Chondrocyte (in vitro differentiated cells): Measurements from ENCODE around the gene GLB1L2. TPM values are rescaled to one million over a fixed set of nuclear protein-coding genes. Genes with fewer than 3 reads are reported as not detected.

Experiments
- DNase-seq: peaks from one replicate; pipeline ENCODE4 v3.0.0; 2021; ENCODE audit warnings: mixed read lengths, low spot score
- H3K27ac Mint-ChIP-seq: one replicate; pipeline ENCODE4 v1.8.0; 2021; ENCODE audit warnings: mild to moderate bottlenecking, moderate library complexity, mixed read lengths; ENCODE audit not compliant: unreplicated experiment
- H3K27me3 Mint-ChIP-seq: 2 replicates; pipeline ENCODE4 v1.8.0; 2021; ENCODE audit warnings: low read depth, mixed read lengths
- H3K36me3 Mint-ChIP-seq: 2 replicates; pipeline ENCODE4 v1.8.0; 2021; ENCODE audit warnings: low read depth, mixed read lengths
- H3K4me1 Mint-ChIP-seq: 2 replicates; pipeline ENCODE4 v1.8.0; 2021; ENCODE audit warnings: low read depth, mild to moderate bottlenecking, mixed read lengths
- H3K4me3 Mint-ChIP-seq: one replicate; pipeline ENCODE4 v1.8.0; 2021; ENCODE audit warnings: mild to moderate bottlenecking, moderate library complexity, mixed read lengths; ENCODE audit not compliant: unreplicated experiment
- H3K9me3 Mint-ChIP-seq: 2 replicates; pipeline ENCODE4 v1.8.0; 2021; ENCODE audit warnings: low read depth, mixed read lengths
- CTCF ChIP-seq: fragments of 200-600 bp; sonication (generic); IDR thresholded peaks from 2 replicates; pipeline ENCODE4 v1.5.0; 2021; ENCODE audit warnings: antibody characterized with exemption, mild to moderate bottlenecking, moderate library complexity
- total RNA-seq: library from RNA; stranded (reverse); gene quantifications from 3 replicates; pipeline ENCODE4 v1.2.1, GENCODE V29; 2021

The GLB1L2 gene
- total RNA-seq, 1 donor from 2014 or later: 0.35 TPM

- H3K27me3 Mint-ChIP-seq: peaks cover 7% of the 10 kb centered on the region
- no peak overlapping the region for H3K4me3 Mint-ChIP-seq
These were observed 52.6 kb downstream of the GLB1L2 start for GRCh38 chr11:134384406-134384805.

GRCh38 chr11:134385171-134385570 is 53.4 kb downstream of the GLB1L2 start:
- H3K9me3 Mint-ChIP-seq: no peaks in the 10 kb centered on the region
- H3K27ac Mint-ChIP-seq: no peak overlapping the region
- peaks cover 7% of the 10 kb centered on the region for H3K27me3 Mint-ChIP-seq
- DNase-seq: no peak
- no peak overlapping the region for H3K4me3 Mint-ChIP-seq
- TF ChIP-seq CTCF: no peak
- H3K4me1 Mint-ChIP-seq: no peaks in the 10 kb centered on the region
- H3K36me3 Mint-ChIP-seq: no peaks in the 10 kb centered on the region

More at GRCh38 chr11:134384406-134384805, 52.6 kb downstream of the GLB1L2 start:
- Mint-ChIP-seq H3K36me3 (no peaks in the 10 kb centered on the region), H3K27ac (no peak overlapping the region), H3K9me3 (no peaks in the 10 kb centered on the region), H3K4me1 (no peaks in the 10 kb centered on the region)
- TF ChIP-seq CTCF: no peak
- DNase-seq: no peak

- no peaks in the 10 kb centered on the region for H3K9me3 Mint-ChIP-seq
- TF ChIP-seq CTCF: no peak
- peaks cover 7% of the 10 kb centered on the region for H3K27me3 Mint-ChIP-seq
- no peaks in the 10 kb centered on the region for H3K4me1 Mint-ChIP-seq
- H3K27ac Mint-ChIP-seq: no peak overlapping the region
- no peak for DNase-seq
- H3K4me3 Mint-ChIP-seq: no peak overlapping the region
- H3K36me3 Mint-ChIP-seq: no peaks in the 10 kb centered on the region
These were observed 54.2 kb downstream of the GLB1L2 start for GRCh38 chr11:134385774-134386565.

GRCh38 chr11:134386945-134387344 is 55.2 kb downstream of the GLB1L2 start:
- Mint-ChIP-seq H3K4me1 (no peaks in the 10 kb centered on the region), H3K9me3 (no peaks in the 10 kb centered on the region), H3K27me3 (peaks cover 9% of the 10 kb centered on the region), H3K27ac (no peak overlapping the region), H3K4me3 (no peak overlapping the region), H3K36me3 (no peaks in the 10 kb centered on the region)
- no peak for DNase-seq
- TF ChIP-seq CTCF: no peak

- no peak for TF ChIP-seq CTCF
- H3K9me3 Mint-ChIP-seq: no peaks in the 10 kb centered on the region
- H3K4me3 Mint-ChIP-seq: no peak overlapping the region
- no peaks in the 10 kb centered on the region for H3K4me1 Mint-ChIP-seq
- DNase-seq: no peak
- no peak overlapping the region for H3K27ac Mint-ChIP-seq
- no peaks in the 10 kb centered on the region for H3K36me3 Mint-ChIP-seq
- H3K27me3 Mint-ChIP-seq: peaks cover 9% of the 10 kb centered on the region
These were observed 55.7 kb downstream of the GLB1L2 start for GRCh38 chr11:134387501-134387900.
